ENCODE measurements around the gene LMNB1. TPM values are rescaled to one million over a fixed set of nuclear protein-coding genes. Genes with fewer than 3 reads are reported as not detected.

The LMNB1 gene
- total RNA-seq, 2 experiments from 2014 or later, result 173 to 280 TPM

DNA sequence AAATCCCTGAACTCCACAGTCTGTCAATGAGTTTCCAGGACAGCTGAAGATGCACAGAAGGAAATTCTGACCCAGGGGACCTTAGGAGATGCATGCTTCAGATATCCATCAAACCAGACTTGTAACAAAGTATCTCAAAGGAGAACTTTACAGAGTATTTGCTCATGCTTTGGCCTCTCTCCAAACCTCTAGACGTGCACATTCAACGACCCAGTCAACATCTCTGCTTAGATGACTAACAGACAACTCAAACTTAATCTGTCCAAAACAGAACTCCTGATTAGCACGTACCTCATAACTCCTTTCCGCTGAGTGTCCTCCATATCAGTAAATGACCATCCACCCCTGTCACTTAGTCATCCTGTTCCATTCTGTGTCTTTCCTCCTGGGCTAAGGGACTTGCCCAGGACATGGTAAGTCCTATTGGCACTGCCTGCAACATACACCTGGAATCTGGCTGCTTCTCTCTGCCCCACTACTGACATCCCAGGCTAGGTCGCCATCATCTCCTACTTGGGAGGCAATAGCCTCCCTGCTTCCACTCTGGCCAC is 107.4 kb downstream of the LMNB1 start:
- no peak for DNase-seq (ENCODE audit: low spot score)
- Histone ChIP-seq H3K4me3 (ENCODE audit: low read depth, low read length, poor library complexity, severe bottlenecking) (no peak overlapping the region), H3K4me2 (ENCODE audit: low read length) (no peak overlapping the region), H3K4me1 (ENCODE audit: insufficient read depth, low read length, poor library complexity, severe bottlenecking) (no peaks in the 10 kb centered on the region), H3K9me3 (ENCODE audit: low read length) (no peaks in the 10 kb centered on the region), H3K27ac (ENCODE audit: low read depth, low read length, poor library complexity, severe bottlenecking) (no peak overlapping the region), H3K36me3 (ENCODE audit: insufficient read depth, low read length) (no peaks in the 10 kb centered on the region), H2AFZ (ENCODE audit: low read length) (no peak overlapping the region), H3K79me2 (ENCODE audit: insufficient read depth, low read depth, low read length) (no peaks in the 10 kb centered on the region), H3K9me2 (ENCODE audit: insufficient read depth, low read length) (no peaks in the 10 kb centered on the region), H4K20me1 (ENCODE audit: insufficient read depth, low read length) (no peaks in the 10 kb centered on the region)
- no peak for TF ChIP-seq EZH2phosphoT487 (IDR thresholded peaks at IDR 0.05; ENCODE audit: borderline replicate concordance, low read depth, low read length)
- TF ChIP-seq CTCF (conservative IDR thresholded peaks at IDR 0.05; ENCODE audit: low read length), result no peak
- BruUV-seq (replicated peaks), result no TSS peak
- POLR2A ChIA-PET, result no interaction called here
- CTCF ChIA-PET (ENCODE audit: unreplicated experiment), result no interaction called here
- intact Hi-C loops (cut with micrococcal nuclease; ENCODE audit: unreplicated experiment), result no loop called here

Small RNAs within 50 kb of the gene (small RNA-seq; reads per million reads assigned to genes)
- gene RNU6-752P, result not detected

Other genes with a start within 250 kb of the LMNB1 start
- not detected in 2 replicates for gene ALDH7A1, start 181.9 kb upstream of the LMNB1 start, total RNA-seq (2014; rRNA removed; shearing (Covaris generic))
- not detected in 2 replicates for gene ALDH7A1, start 181.9 kb upstream of the LMNB1 start, total RNA-seq (2022)
- 73.8 and 89.7 TPM in 2 replicates for gene PHAX, start 176.2 kb upstream of the LMNB1 start, total RNA-seq (2014; rRNA removed; shearing (Covaris generic))
- gene PHAX, start 176.2 kb upstream of the LMNB1 start, total RNA-seq (2022), result 113 and 128 TPM in 2 replicates